Cardiac ventricle fibroblast (primary cell): ENCODE results near the gene DIP2C. TPM values are rescaled to one million over a fixed set of nuclear protein-coding genes. Genes with fewer than 3 reads are reported as not detected.

ENCODE experiments used
- total RNA-seq: library from RNA; depleted of rRNA; stranded (reverse); fragments of >200 nt; gene quantifications from 2 replicates; pipeline ENCODE4 v1.2.3, GENCODE V29; 2015

DIP2C gene, protein sequence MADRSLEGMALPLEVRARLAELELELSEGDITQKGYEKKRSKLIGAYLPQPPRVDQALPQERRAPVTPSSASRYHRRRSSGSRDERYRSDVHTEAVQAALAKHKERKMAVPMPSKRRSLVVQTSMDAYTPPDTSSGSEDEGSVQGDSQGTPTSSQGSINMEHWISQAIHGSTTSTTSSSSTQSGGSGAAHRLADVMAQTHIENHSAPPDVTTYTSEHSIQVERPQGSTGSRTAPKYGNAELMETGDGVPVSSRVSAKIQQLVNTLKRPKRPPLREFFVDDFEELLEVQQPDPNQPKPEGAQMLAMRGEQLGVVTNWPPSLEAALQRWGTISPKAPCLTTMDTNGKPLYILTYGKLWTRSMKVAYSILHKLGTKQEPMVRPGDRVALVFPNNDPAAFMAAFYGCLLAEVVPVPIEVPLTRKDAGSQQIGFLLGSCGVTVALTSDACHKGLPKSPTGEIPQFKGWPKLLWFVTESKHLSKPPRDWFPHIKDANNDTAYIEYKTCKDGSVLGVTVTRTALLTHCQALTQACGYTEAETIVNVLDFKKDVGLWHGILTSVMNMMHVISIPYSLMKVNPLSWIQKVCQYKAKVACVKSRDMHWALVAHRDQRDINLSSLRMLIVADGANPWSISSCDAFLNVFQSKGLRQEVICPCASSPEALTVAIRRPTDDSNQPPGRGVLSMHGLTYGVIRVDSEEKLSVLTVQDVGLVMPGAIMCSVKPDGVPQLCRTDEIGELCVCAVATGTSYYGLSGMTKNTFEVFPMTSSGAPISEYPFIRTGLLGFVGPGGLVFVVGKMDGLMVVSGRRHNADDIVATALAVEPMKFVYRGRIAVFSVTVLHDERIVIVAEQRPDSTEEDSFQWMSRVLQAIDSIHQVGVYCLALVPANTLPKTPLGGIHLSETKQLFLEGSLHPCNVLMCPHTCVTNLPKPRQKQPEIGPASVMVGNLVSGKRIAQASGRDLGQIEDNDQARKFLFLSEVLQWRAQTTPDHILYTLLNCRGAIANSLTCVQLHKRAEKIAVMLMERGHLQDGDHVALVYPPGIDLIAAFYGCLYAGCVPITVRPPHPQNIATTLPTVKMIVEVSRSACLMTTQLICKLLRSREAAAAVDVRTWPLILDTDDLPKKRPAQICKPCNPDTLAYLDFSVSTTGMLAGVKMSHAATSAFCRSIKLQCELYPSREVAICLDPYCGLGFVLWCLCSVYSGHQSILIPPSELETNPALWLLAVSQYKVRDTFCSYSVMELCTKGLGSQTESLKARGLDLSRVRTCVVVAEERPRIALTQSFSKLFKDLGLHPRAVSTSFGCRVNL (N-terminal part only)
- total RNA-seq = 10.2 and 11.3 TPM in 2 replicates

GRCh38 chr10:689452-690371 is at the start of gene DIP2C:
Gene DIP2C, minus strand, starts transcription at chr10:689668. Its CDS starts 90 bp downstream, at chr10:689578.

Other genes with a start within 250 kb of the DIP2C start
- gene LARP4B, start 242.0 kb upstream of the DIP2C start, total RNA-seq = 23.2 and 27.3 TPM in 2 replicates